ENCODE results near the gene PCP4.

Gene PCP4

DNA sequence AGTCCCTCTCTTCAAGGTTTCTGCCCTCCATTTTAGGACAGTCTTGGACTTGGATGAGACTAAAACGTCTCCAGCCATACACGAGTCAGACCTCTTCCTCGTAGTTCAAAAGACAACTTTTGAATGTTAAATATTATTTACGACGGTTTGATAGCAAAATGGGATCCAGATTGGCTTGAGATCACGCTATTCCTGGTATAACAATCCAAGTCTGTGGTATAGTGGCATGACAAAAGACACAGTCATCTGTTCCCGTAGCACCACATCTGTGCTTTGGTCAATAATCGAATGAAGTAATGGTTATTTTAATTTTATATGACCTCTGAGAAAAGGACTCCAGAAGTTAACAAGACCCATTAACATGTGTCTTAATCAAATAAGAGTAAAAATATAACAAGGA, 7.0 kb downstream of the PCP4 start:
- Histone ChIP-seq H3F3A (ENCODE audit: low read depth) (no peaks in the 10 kb centered on the region), H3K36me3 (ENCODE audit: insufficient read depth, low read length) (no peaks in the 10 kb centered on the region), H3K9me3 (ENCODE audit: insufficient read depth, low read depth, low read length) (no peaks in the 10 kb centered on the region), H3K4me3 (ENCODE audit: low read length, poor library complexity, severe bottlenecking) (no peak overlapping the region), H3K4me2 (ENCODE audit: low read depth, low read length, poor library complexity, severe bottlenecking) (no peak overlapping the region), H3K9me2 (replicated peaks; ENCODE audit: low read depth, low read length) (no peaks in the 10 kb centered on the region), H3K79me2 (ENCODE audit: insufficient read depth, low read length) (no peaks in the 10 kb centered on the region), H2AFZ (ENCODE audit: low read length) (no peak overlapping the region), H3K4me1 (ENCODE audit: insufficient read depth, low read length, poor library complexity, severe bottlenecking) (no peaks in the 10 kb centered on the region), H3K27me3 (ENCODE audit: insufficient read depth, low read length, poor library complexity, severe bottlenecking) (no peaks in the 10 kb centered on the region), H3K9ac (ENCODE audit: low read depth, low read length, poor library complexity, severe bottlenecking) (no peak overlapping the region), H4K20me1 (ENCODE audit: insufficient read depth, low read length, poor library complexity, severe bottlenecking) (no peaks in the 10 kb centered on the region)
- TF ChIP-seq, protein P1, sequence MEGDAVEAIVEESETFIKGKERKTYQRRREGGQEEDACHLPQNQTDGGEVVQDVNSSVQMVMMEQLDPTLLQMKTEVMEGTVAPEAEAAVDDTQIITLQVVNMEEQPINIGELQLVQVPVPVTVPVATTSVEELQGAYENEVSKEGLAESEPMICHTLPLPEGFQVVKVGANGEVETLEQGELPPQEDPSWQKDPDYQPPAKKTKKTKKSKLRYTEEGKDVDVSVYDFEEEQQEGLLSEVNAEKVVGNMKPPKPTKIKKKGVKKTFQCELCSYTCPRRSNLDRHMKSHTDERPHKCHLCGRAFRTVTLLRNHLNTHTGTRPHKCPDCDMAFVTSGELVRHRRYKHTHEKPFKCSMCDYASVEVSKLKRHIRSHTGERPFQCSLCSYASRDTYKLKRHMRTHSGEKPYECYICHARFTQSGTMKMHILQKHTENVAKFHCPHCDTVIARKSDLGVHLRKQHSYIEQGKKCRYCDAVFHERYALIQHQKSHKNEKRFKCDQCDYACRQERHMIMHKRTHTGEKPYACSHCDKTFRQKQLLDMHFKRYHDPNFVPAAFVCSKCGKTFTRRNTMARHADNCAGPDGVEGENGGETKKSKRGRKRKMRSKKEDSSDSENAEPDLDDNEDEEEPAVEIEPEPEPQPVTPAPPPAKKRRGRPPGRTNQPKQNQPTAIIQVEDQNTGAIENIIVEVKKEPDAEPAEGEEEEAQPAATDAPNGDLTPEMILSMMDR (conservative IDR thresholded peaks at IDR 0.05; ENCODE audit: low read length) = no peak
- TF ChIP-seq EZH2phosphoT487 (IDR thresholded peaks at IDR 0.05; ENCODE audit: borderline replicate concordance) = no peak

DNA sequence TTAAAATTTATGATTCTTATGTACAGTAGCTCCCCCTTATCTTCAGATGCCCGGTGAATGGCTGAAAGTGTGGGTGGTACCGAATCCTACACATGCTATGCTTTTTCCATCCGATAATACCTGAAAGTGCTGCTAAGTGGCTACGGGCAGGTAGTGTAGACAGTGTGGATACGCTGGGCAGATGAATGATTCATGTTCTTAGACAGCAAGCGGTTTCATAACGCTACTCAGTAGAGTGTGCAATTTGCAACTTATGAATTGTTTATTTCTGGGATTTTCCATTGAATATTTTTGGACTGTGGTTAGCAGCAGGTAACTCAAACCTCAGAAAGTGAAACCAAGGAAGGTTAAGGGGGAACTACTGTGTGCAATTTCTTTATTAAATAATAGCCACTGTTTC, 7.5 kb downstream of the PCP4 start:
- no peaks in the 10 kb centered on the region for H3K9me2 ChIP-seq (replicated peaks; ENCODE audit: low read depth, low read length)
- no peak overlapping the region for H3K4me2 ChIP-seq (ENCODE audit: low read depth, low read length, poor library complexity, severe bottlenecking)
- no peak overlapping the region for H3K9ac ChIP-seq (ENCODE audit: low read depth, low read length, poor library complexity, severe bottlenecking)
- no peaks in the 10 kb centered on the region for H3F3A ChIP-seq (ENCODE audit: low read depth)
- H2AFZ ChIP-seq (ENCODE audit: low read length) = no peak overlapping the region
- no peaks in the 10 kb centered on the region for H3K9me3 ChIP-seq (ENCODE audit: insufficient read depth, low read depth, low read length)
- H3K79me2 ChIP-seq (ENCODE audit: insufficient read depth, low read length) = no peaks in the 10 kb centered on the region
- no peaks in the 10 kb centered on the region for H3K27me3 ChIP-seq (ENCODE audit: insufficient read depth, low read length, poor library complexity, severe bottlenecking)
- no peaks in the 10 kb centered on the region for H3K36me3 ChIP-seq (ENCODE audit: insufficient read depth, low read length)
- no peaks in the 10 kb centered on the region for H4K20me1 ChIP-seq (ENCODE audit: insufficient read depth, low read length, poor library complexity, severe bottlenecking)
- no peaks in the 10 kb centered on the region for H3K4me1 ChIP-seq (ENCODE audit: insufficient read depth, low read length, poor library complexity, severe bottlenecking)
- H3K4me3 ChIP-seq (ENCODE audit: low read length, poor library complexity, severe bottlenecking) = no peak overlapping the region
- TF ChIP-seq, protein P1 (conservative IDR thresholded peaks at IDR 0.05; ENCODE audit: low read length) = no peak
- TF ChIP-seq EZH2phosphoT487 (IDR thresholded peaks at IDR 0.05; ENCODE audit: borderline replicate concordance) = no peak

DNA sequence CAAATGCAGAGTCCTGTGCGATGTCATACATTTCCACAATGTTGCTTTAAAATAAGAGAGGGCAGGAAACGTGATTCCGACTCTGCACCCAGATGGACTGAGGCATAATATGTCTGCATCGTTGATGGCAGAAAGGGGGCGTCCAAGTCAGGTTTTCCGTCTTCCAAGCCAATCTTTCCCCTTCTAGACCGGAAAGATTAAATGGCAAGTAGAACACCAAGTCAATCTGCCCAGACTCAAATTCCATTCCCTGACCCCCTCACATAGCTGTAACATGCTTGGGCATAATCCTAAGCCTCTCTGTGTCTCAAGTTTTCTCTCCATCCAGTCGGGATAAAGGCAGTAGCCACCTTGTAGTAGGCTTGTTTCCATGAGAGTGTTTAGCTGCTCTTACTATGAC, 14.4 kb downstream of the PCP4 start:
- Histone ChIP-seq H3K27me3 (ENCODE audit: insufficient read depth, low read length, poor library complexity, severe bottlenecking) (no peaks in the 10 kb centered on the region), H3K9me2 (replicated peaks; ENCODE audit: low read depth, low read length) (no peaks in the 10 kb centered on the region), H2AFZ (ENCODE audit: low read length) (no peak overlapping the region), H3K79me2 (ENCODE audit: insufficient read depth, low read length) (no peaks in the 10 kb centered on the region), H3K9me3 (ENCODE audit: insufficient read depth, low read depth, low read length) (peaks cover 6% of the 10 kb centered on the region; the same call in 1 of the 2 replicates), H3F3A (ENCODE audit: low read depth) (no peaks in the 10 kb centered on the region), H3K36me3 (ENCODE audit: insufficient read depth, low read length) (no peaks in the 10 kb centered on the region), H3K4me3 (ENCODE audit: low read length, poor library complexity, severe bottlenecking) (no peak overlapping the region), H3K4me2 (ENCODE audit: low read depth, low read length, poor library complexity, severe bottlenecking) (no peak overlapping the region), H3K9ac (ENCODE audit: low read depth, low read length, poor library complexity, severe bottlenecking) (no peak overlapping the region), H4K20me1 (ENCODE audit: insufficient read depth, low read length, poor library complexity, severe bottlenecking) (no peaks in the 10 kb centered on the region), H3K4me1 (ENCODE audit: insufficient read depth, low read length, poor library complexity, severe bottlenecking) (no peaks in the 10 kb centered on the region)
- TF ChIP-seq, protein P1 (conservative IDR thresholded peaks at IDR 0.05; ENCODE audit: low read length) = no peak
- no peak for TF ChIP-seq EZH2phosphoT487 (IDR thresholded peaks at IDR 0.05; ENCODE audit: borderline replicate concordance)

Measured in Loucy (cell line).